K562 (cell line): ENCODE results near the gene BAIAP2. TPM values are rescaled to one million over a fixed set of nuclear protein-coding genes. Genes with fewer than 3 reads are reported as not detected.

ENCODE experiments used
- ATAC-seq: fragments of 200-7000 bp; cut with Tn5 transposase; 3 replicates; pipeline ENCODE4 v1.9.1; 2020; ENCODE audit warnings: moderate library complexity
- BruUV-seq: library from RNA; stranded (reverse); fragments of 400-500 nt; replicated peaks from 2 replicates; lab custom pipeline; 2021; lab: Mats Ljungman, UMichigan
- CTCF ChIA-PET: fragments of 300-600 bp; formaldehyde crosslinking; extraction: SDS; loops from one replicate; lab custom pipeline; 2021; ENCODE audit warnings: low intra/inter-chr PET ratio; lab: Yijun Ruan, JAX
- POLR2A ChIA-PET: fragments of 300-600, 350-650 bp; sonication (Branson Sonifier 250); formaldehyde crosslinking; extraction: SDS; loops from one replicate; lab custom pipeline; 2021; ENCODE audit warnings: antibody characterized with exemption, inconsistent platforms; lab: Yijun Ruan, JAX
- DNase-seq, 4 experiments: peaks; one replicate each; pipeline versions ENCODE4 v3.0.0 to v3.0.0-alpha.2; 2011 to 2018; ENCODE audit warnings: low spot score in 3 of 4, mixed read lengths in 3 of 4; ENCODE audit errors: extremely low read depth in 1 of 4
- FAIRE-seq: peaks from 2 replicates; lab custom pipeline; 2011; peaks lifted over from hg19 to GRCh38; lab: Jason Lieb, UNC
- H2AFZ ChIP-seq: 2 replicates; pipeline ENCODE4 v1.6.0; 2011; ENCODE audit warnings: low read depth, low read length, control low read depth, inconsistent platforms
- H3K27ac ChIP-seq: fragments of 200-600 bp; 3 replicates; pipeline ENCODE4 v1.8.0; 2011; ENCODE audit warnings: low read depth, mild to moderate bottlenecking, control low read depth, inconsistent platforms, low read length, moderate library complexity, mixed read lengths; ENCODE audit errors: extremely low read depth
- H3K27me3 ChIP-seq, 2 experiments: fragments of 300-600 bp in 1 of 2; 2 replicates in 1 of 2; 3 replicates in 1 of 2; pipeline versions ENCODE4 v1.6.0 to v1.8.0; 2011; ENCODE audit warnings: inconsistent platforms in 2 of 2, low read length in 2 of 2, mild to moderate bottlenecking in 1 of 2, mixed read lengths in 1 of 2, moderate library complexity in 1 of 2; ENCODE audit not compliant: control insufficient read depth in 2 of 2, insufficient read depth in 2 of 2
- H3K36me3 ChIP-seq: fragments of 300-600 bp; 3 replicates; pipeline ENCODE4 v1.8.0; 2011; ENCODE audit warnings: mild to moderate bottlenecking, low read length, inconsistent platforms; ENCODE audit not compliant: control insufficient read depth, insufficient read depth
- H3K4me1 ChIP-seq, 2 experiments: fragments of 200-600 bp in 1 of 2; replicated peaks in 1 of 2; 2 replicates in 1 of 2; 3 replicates in 1 of 2; pipeline versions ENCODE4 v1.5.1 to v1.8.0; 2011; ENCODE audit warnings: inconsistent platforms in 2 of 2, low read length in 2 of 2, mild to moderate bottlenecking in 1 of 2, mixed read lengths in 1 of 2, moderate library complexity in 1 of 2; ENCODE audit not compliant: control insufficient read depth in 2 of 2, insufficient read depth in 2 of 2
- H3K4me2 ChIP-seq: 2 replicates; pipeline ENCODE4 v1.6.1; 2011; ENCODE audit warnings: low read length, control low read depth, inconsistent platforms, mixed read lengths; ENCODE audit not compliant: insufficient read depth
- H3K4me3 ChIP-seq: fragments of 200-600 bp; sonication (generic), shearing (Covaris generic); 2 replicates; pipeline ENCODE4 v1.5.1; 2016; ENCODE audit warnings: control low read depth, inconsistent platforms
- H3K79me2 ChIP-seq: fragments of 200-600 bp; 3 replicates; pipeline ENCODE4 v1.8.0; 2011; ENCODE audit warnings: low read length, inconsistent platforms; ENCODE audit not compliant: control insufficient read depth, insufficient read depth
- H3K9ac ChIP-seq, 2 experiments: 2 replicates each; pipeline versions ENCODE4 v1.6.0 to v1.6.1; 2011; ENCODE audit warnings: low read depth in 2 of 2, low read length in 2 of 2, control low read depth in 1 of 2, inconsistent platforms in 1 of 2, mild to moderate bottlenecking in 1 of 2, mixed read lengths in 1 of 2; ENCODE audit not compliant: insufficient read depth in 1 of 2
- H3K9me1 ChIP-seq: one replicate; pipeline ENCODE4 v1.6.0; 2011; ENCODE audit warnings: inconsistent platforms, mild to moderate bottlenecking, low read length, moderate library complexity; ENCODE audit not compliant: control insufficient read depth, insufficient read depth
- H3K9me3 ChIP-seq: replicated peaks from 2 replicates; pipeline ENCODE4 v1.5.1; 2011; ENCODE audit warnings: low read depth, low read length, inconsistent platforms; ENCODE audit not compliant: control insufficient read depth, insufficient read depth
- H4K20me1 ChIP-seq: replicated peaks from 2 replicates; pipeline ENCODE4 v1.6.1; 2011; ENCODE audit warnings: low read length, inconsistent platforms, mixed read lengths; ENCODE audit not compliant: control insufficient read depth, insufficient read depth
- BHLHE40 ChIP-seq: IDR thresholded peaks from 2 replicates; pipeline ENCODE4 v1.6.1; 2011; ENCODE audit warnings: low read length, improper control_type of control experiment
- CTBP1 ChIP-seq: fragments of 450-650 bp; IDR thresholded peaks from 2 replicates; pipeline ENCODE4 v1.6.1; 2016; ENCODE audit warnings: borderline replicate concordance
- HMG20B ChIP-seq: fragments of 250-450 bp; sonication (Bioruptor Pico); IDR thresholded peaks from 2 replicates; pipeline ENCODE4 v1.5.0; 2021; ENCODE audit warnings: mild to moderate bottlenecking
- SMC3 ChIP-seq: conservative IDR thresholded peaks from 2 replicates; pipeline ENCODE4 v1.6.1; 2011; ENCODE audit warnings: low read depth, low read length, improper control_type of control experiment; ENCODE audit not compliant: insufficient read depth
- WGBS: fragments of 100-300 bp; shearing (Covaris generic); methylation state at CpG from one replicate; pipeline ENCODE4 v1.1.6; 2016; ENCODE audit warnings: low coverage, mixed read lengths; ENCODE audit not compliant: insufficient coverage; ENCODE audit errors: missing lambda C conversion rate; 5-methylcytosine and 5-hydroxymethylcytosine counted together
- in situ Hi-C: fragments of 300-500 bp; cut with MboI; formaldehyde crosslinking; loops from 4 replicates; pipeline ENCODE4 v1.15.0; 2018; ENCODE audit warnings: inconsistent platforms, mixed read lengths
- intact Hi-C: fragments of 100-400 bp; cut with micrococcal nuclease; formaldehyde crosslinking; loops from 2 replicates; pipeline ENCODE4 v1.14.2; 2022
- polyA plus RNA-seq, 8 experiments: library from polyadenylated mRNA; depleted of rRNA in 4 of 8; stranded (reverse) in 5 of 8; unstranded in 3 of 8; fragments of >200 nt; fragmentation: Nextera tagmentation in 2 of 8; fragmentation: Illumina TruSeq in 1 of 8; extraction: Ambion mirVana in 2 of 8; extraction: Trizol in 1 of 8; gene quantifications; 2 replicates each; pipeline versions ENCODE4 v1.2.1 to v1.2.3, GENCODE V29; 2011 to 2014; ENCODE audit warnings: inconsistent platforms in 1 of 8, missing spikeins in 1 of 8
- total RNA-seq, 7 experiments: library from RNA; depleted of rRNA in 6 of 7; stranded (reverse); fragments of >200 nt in 6 of 7; fragmentation: Illumina TruSeq in 2 of 7; extraction: Trizol in 2 of 7; gene quantifications; 2 replicates each; pipeline versions ENCODE4 v1.2.1 to v1.2.3, GENCODE V29; 2011 to 2021; ENCODE audit warnings: low replicate concordance in 1 of 7
- TF ChIP-seq, protein P1 (sequence below): fragments of 200-800 bp; sonication (Bioruptor generic); IDR thresholded peaks from 2 replicates; pipeline ENCODE4 v1.6.1; 2017; ENCODE audit warnings: missing genetic modification characterization, missing compliant biosample characterization
- TF ChIP-seq, protein P2 (sequence below): fragments of 250-450 bp; sonication (Bioruptor Pico); IDR thresholded peaks from 2 replicates; pipeline ENCODE4 v1.5.0; 2020; ENCODE audit warnings: mild to moderate bottlenecking
- TF ChIP-seq, protein P3 (sequence below): IDR thresholded peaks from 3 replicates; pipeline ENCODE4 v1.6.1; 2011; ENCODE audit warnings: borderline replicate concordance, mild to moderate bottlenecking; ENCODE audit not compliant: insufficient read length, insufficient read depth
- TF ChIP-seq, protein P4 (sequence below), 2 experiments: IDR thresholded peaks; 2 replicates each; pipeline ENCODE4 v1.6.1; 2012; ENCODE audit warnings: improper control_type of control experiment in 2 of 2, low read depth in 2 of 2, low read length in 2 of 2, borderline replicate concordance in 1 of 2
- TF ChIP-seq, protein P5 (sequence below): IDR thresholded peaks from 2 replicates; pipeline ENCODE4 v1.6.1; 2011; ENCODE audit warnings: borderline replicate concordance, low read depth, mild to moderate bottlenecking, moderate library complexity, low read length; ENCODE audit not compliant: insufficient read depth, poor library complexity, severe bottlenecking

Gene BAIAP2
- total and polyA plus RNA-seq, 9 of the 15 experiments (the other 6 are each of a cell fraction or from before 2014, with no cell fraction given), result 2.3 to 51.6 (median 18.4) TPM

DNA sequence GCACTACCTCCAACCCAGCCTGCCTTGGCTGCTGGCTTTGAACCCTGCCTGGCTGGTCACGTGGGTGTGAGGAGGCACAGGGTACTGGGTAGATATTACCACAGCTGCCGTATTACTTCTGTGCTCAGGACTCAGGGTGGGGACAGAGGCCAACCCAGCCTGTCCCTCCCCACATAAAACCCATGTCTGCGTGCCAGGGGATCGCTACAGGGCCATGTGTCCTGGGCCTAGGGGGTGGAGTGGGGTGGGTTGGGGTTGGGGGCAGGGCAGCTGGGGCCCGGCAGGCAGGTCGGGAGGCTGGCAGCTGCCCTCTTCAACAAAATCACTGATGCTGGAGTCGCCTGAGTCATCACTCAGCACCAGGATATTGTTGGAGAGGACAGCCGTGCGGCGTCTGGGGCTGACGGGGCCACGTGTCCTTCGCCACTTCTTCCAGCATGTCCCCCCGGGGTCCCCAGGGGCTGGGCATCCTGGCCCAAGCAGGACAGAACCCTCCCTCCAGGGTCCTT lies 90.7 kb downstream of the BAIAP2 start:
- Histone ChIP-seq H4K20me1 (no peaks in the 10 kb centered on the region), H3K4me3 (no peak overlapping the region), H3K27ac (no peak overlapping the region), H3K36me3 (no peaks in the 10 kb centered on the region), H2AFZ (no peak overlapping the region), H3K9ac (peak overlapping the region in 1 of 2 experiments; percentile 48; a peak in 1 of 4 replicates), H3K9me3 (no peaks in the 10 kb centered on the region), H3K4me1 (peaks cover 0 to 88% of the 10 kb centered on the region in 2 experiments; a peak in 2 of 5 replicates), H3K9me1 (no peaks in the 10 kb centered on the region), H3K27me3 (peaks cover 9 to 34% of the 10 kb centered on the region in 2 experiments; a peak in 4 of 5 replicates), H3K79me2 (no peaks in the 10 kb centered on the region), H3K4me2 (no peak overlapping the region)
- FAIRE-seq, result no peak
- no TSS peak for BruUV-seq
- DNase-seq, result no peak
- 10% methylated on average over 11 of the region's 14 CpGs for WGBS
- in situ Hi-C loops, result loop anchor here (25.0 kb wide), 1 partner anchor 112 kb away; the partner anchor contains the start of genes NDUFAF8 and TEPSIN
- ATAC-seq, result no peak
- intact Hi-C loops, result no loop called here
- ChIA-PET CTCF (no interaction called here), POLR2A (interaction anchor here (0.9 kb wide), 1 partner anchor 37 kb away, joined by 3 read pairs; no protein-coding TSS in a partner anchor)
- TF ChIP-seq BHLHE40 (no peak), SMC3 (no peak), HMG20B (CRISPR knock-in tag) (no peak), CTBP1 (no peak)
- TF ChIP-seq, protein P1, sequence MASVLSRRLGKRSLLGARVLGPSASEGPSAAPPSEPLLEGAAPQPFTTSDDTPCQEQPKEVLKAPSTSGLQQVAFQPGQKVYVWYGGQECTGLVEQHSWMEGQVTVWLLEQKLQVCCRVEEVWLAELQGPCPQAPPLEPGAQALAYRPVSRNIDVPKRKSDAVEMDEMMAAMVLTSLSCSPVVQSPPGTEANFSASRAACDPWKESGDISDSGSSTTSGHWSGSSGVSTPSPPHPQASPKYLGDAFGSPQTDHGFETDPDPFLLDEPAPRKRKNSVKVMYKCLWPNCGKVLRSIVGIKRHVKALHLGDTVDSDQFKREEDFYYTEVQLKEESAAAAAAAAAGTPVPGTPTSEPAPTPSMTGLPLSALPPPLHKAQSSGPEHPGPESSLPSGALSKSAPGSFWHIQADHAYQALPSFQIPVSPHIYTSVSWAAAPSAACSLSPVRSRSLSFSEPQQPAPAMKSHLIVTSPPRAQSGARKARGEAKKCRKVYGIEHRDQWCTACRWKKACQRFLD (CRISPR knock-in tag), result no peak
- TF ChIP-seq, protein P2, sequence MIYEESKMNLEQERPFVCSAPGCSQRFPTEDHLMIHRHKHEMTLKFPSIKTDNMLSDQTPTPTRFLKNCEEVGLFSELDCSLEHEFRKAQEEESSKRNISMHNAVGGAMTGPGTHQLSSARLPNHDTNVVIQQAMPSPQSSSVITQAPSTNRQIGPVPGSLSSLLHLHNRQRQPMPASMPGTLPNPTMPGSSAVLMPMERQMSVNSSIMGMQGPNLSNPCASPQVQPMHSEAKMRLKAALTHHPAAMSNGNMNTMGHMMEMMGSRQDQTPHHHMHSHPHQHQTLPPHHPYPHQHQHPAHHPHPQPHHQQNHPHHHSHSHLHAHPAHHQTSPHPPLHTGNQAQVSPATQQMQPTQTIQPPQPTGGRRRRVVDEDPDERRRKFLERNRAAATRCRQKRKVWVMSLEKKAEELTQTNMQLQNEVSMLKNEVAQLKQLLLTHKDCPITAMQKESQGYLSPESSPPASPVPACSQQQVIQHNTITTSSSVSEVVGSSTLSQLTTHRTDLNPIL (CRISPR knock-in tag), result no peak
- TF ChIP-seq, protein P3, sequence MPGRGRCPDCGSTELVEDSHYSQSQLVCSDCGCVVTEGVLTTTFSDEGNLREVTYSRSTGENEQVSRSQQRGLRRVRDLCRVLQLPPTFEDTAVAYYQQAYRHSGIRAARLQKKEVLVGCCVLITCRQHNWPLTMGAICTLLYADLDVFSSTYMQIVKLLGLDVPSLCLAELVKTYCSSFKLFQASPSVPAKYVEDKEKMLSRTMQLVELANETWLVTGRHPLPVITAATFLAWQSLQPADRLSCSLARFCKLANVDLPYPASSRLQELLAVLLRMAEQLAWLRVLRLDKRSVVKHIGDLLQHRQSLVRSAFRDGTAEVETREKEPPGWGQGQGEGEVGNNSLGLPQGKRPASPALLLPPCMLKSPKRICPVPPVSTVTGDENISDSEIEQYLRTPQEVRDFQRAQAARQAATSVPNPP, result no peak
- TF ChIP-seq, protein P4, sequence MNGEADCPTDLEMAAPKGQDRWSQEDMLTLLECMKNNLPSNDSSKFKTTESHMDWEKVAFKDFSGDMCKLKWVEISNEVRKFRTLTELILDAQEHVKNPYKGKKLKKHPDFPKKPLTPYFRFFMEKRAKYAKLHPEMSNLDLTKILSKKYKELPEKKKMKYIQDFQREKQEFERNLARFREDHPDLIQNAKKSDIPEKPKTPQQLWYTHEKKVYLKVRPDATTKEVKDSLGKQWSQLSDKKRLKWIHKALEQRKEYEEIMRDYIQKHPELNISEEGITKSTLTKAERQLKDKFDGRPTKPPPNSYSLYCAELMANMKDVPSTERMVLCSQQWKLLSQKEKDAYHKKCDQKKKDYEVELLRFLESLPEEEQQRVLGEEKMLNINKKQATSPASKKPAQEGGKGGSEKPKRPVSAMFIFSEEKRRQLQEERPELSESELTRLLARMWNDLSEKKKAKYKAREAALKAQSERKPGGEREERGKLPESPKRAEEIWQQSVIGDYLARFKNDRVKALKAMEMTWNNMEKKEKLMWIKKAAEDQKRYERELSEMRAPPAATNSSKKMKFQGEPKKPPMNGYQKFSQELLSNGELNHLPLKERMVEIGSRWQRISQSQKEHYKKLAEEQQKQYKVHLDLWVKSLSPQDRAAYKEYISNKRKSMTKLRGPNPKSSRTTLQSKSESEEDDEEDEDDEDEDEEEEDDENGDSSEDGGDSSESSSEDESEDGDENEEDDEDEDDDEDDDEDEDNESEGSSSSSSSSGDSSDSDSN (IDR thresholded peaks at IDR 0.05; ENCODE audit: borderline replicate concordance in 1 of 2, low read depth in 2 of 2, low read length in 2 of 2), result no peak
- TF ChIP-seq, protein P5, sequence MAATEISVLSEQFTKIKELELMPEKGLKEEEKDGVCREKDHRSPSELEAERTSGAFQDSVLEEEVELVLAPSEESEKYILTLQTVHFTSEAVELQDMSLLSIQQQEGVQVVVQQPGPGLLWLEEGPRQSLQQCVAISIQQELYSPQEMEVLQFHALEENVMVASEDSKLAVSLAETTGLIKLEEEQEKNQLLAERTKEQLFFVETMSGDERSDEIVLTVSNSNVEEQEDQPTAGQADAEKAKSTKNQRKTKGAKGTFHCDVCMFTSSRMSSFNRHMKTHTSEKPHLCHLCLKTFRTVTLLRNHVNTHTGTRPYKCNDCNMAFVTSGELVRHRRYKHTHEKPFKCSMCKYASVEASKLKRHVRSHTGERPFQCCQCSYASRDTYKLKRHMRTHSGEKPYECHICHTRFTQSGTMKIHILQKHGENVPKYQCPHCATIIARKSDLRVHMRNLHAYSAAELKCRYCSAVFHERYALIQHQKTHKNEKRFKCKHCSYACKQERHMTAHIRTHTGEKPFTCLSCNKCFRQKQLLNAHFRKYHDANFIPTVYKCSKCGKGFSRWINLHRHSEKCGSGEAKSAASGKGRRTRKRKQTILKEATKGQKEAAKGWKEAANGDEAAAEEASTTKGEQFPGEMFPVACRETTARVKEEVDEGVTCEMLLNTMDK, result no peak
